Endothelial cell of umbilical vein (primary cell): Measurements from ENCODE around the gene ASPSCR1. TPM values are rescaled to one million over a fixed set of nuclear protein-coding genes. Genes with fewer than 3 reads are reported as not detected.
A peak's percentile ranks its signal among the peaks of the same experiment; 100 is the strongest.

ENCODE experiments used
- BruUV-seq: library from RNA; stranded (reverse); fragments of 400-500 nt; replicated peaks from 2 replicates; lab custom pipeline; 2021; lab: Mats Ljungman, UMichigan
- CTCF ChIA-PET: fragments of 300-600, 350-600 bp; sonication (Branson Sonifier 250); formaldehyde crosslinking; loops from one replicate; lab custom pipeline; 2021; ENCODE audit warnings: antibody characterized with exemption, inconsistent platforms; lab: Charles Lee
- POLR2A ChIA-PET: fragments of 300-600, 350-600 bp; sonication (Branson Sonifier 250); formaldehyde crosslinking; loops from one replicate; lab custom pipeline; 2021; ENCODE audit warnings: antibody characterized with exemption, inconsistent platforms; lab: Charles Lee
- DNase-seq: peaks from one replicate; pipeline ENCODE4 v3.0.0-alpha.2; 2011; ENCODE audit warnings: low read depth, low spot score
- FAIRE-seq: peaks from 2 replicates; lab custom pipeline; 2011; peaks lifted over from hg19 to GRCh38; lab: Jason Lieb, UNC
- H2AFZ ChIP-seq: 2 replicates; pipeline ENCODE4 v1.6.0; 2012; ENCODE audit warnings: low read depth, low read length, control low read depth, inconsistent platforms
- H3K27ac ChIP-seq: 2 replicates; pipeline ENCODE4 v1.5.1; 2011; ENCODE audit warnings: low read depth, mild to moderate bottlenecking, control low read depth, low read length, moderate library complexity; ENCODE audit not compliant: insufficient read depth
- H3K27me3 ChIP-seq, 2 experiments: 2 replicates each; pipeline versions ENCODE4 v1.6.0 to v1.6.1; 2011; ENCODE audit warnings: low read length in 2 of 2, mixed read lengths in 1 of 2; ENCODE audit not compliant: control insufficient read depth in 2 of 2, insufficient read depth in 2 of 2
- H3K36me3 ChIP-seq, 2 experiments: 2 replicates in 1 of 2; 3 replicates in 1 of 2; pipeline ENCODE4 v1.5.1; 2011; ENCODE audit warnings: low read length in 2 of 2, mild to moderate bottlenecking in 1 of 2, moderate library complexity in 1 of 2; ENCODE audit not compliant: control insufficient read depth in 2 of 2, insufficient read depth in 2 of 2; ENCODE audit errors: extremely low read depth in 1 of 2
- H3K4me1 ChIP-seq: 3 replicates; pipeline ENCODE4 v1.5.1; 2011; ENCODE audit warnings: mild to moderate bottlenecking, low read length; ENCODE audit not compliant: control insufficient read depth, insufficient read depth; ENCODE audit errors: extremely low read depth
- H3K4me2 ChIP-seq: 2 replicates; pipeline ENCODE4 v1.6.1; 2011; ENCODE audit warnings: low read length, control low read depth, mixed read lengths; ENCODE audit not compliant: insufficient read depth
- H3K4me3 ChIP-seq, 3 experiments: fragments of 200-600 bp in 1 of 3; sonication (generic), shearing (Covaris generic) in 1 of 3; replicated peaks in 1 of 3; 2 replicates each; pipeline ENCODE4 v1.5.1; 2011 to 2016; ENCODE audit warnings: control low read depth in 3 of 3, low read length in 3 of 3, mild to moderate bottlenecking in 2 of 3, inconsistent platforms in 1 of 3, low read depth in 1 of 3, moderate library complexity in 1 of 3; ENCODE audit not compliant: insufficient read depth in 1 of 3
- H3K79me2 ChIP-seq: 2 replicates; pipeline ENCODE4 v1.6.0; 2012; ENCODE audit warnings: low read length, inconsistent platforms; ENCODE audit not compliant: control insufficient read depth, insufficient read depth
- H3K9ac ChIP-seq: replicated peaks from 2 replicates; pipeline ENCODE3; 2011; ENCODE audit warnings: low read length, control low read depth; ENCODE audit not compliant: insufficient read depth; ENCODE audit errors: extremely low read depth
- H3K9me1 ChIP-seq: replicated peaks from 3 replicates; pipeline ENCODE4 v1.6.0; 2011; ENCODE audit warnings: mild to moderate bottlenecking, low read length; ENCODE audit not compliant: control insufficient read depth, insufficient read depth; ENCODE audit errors: extremely low read depth
- H3K9me3 ChIP-seq: replicated peaks from 2 replicates; pipeline ENCODE4 v1.5.1; 2012; ENCODE audit warnings: low read length, inconsistent platforms; ENCODE audit not compliant: control insufficient read depth, insufficient read depth
- H4K20me1 ChIP-seq: replicated peaks from 2 replicates; pipeline ENCODE3; 2011; ENCODE audit warnings: mild to moderate bottlenecking, low read length; ENCODE audit not compliant: control insufficient read depth, insufficient read depth; ENCODE audit errors: extremely low read depth
- CTCF ChIP-seq, 2 donors: IDR thresholded peaks; 1 replicate in 1 of 2; 2 replicates in 1 of 2; pipeline ENCODE4 v1.5.1; 2011; ENCODE audit warnings: low read length in 2 of 2, mild to moderate bottlenecking in 2 of 2, moderate library complexity in 2 of 2, control low read depth in 1 of 2, inconsistent platforms in 1 of 2, low read depth in 1 of 2; ENCODE audit not compliant: insufficient read depth in 1 of 2; ENCODE audit errors: extremely low read depth in 1 of 2
- EZH2 ChIP-seq: IDR thresholded peaks from 2 replicates; pipeline ENCODE4 v1.6.1; 2012; ENCODE audit warnings: borderline replicate concordance, low read depth, mild to moderate bottlenecking, moderate library complexity, low read length, inconsistent platforms; ENCODE audit not compliant: severe bottlenecking
- FOS ChIP-seq: IDR thresholded peaks from 2 replicates; pipeline ENCODE4 v1.6.1; 2011; ENCODE audit warnings: mild to moderate bottlenecking, low read length, moderate library complexity, borderline replicate concordance; ENCODE audit not compliant: insufficient read depth
- GATA2 ChIP-seq: IDR thresholded peaks from 2 replicates; pipeline ENCODE4 v1.7.0; 2011; ENCODE audit warnings: low read depth, mild to moderate bottlenecking, moderate library complexity, mixed read lengths, low read length; ENCODE audit not compliant: insufficient read length, insufficient read depth
- JUN ChIP-seq: IDR thresholded peaks from 2 replicates; pipeline ENCODE4 v1.6.1; 2011; ENCODE audit warnings: borderline replicate concordance, low read depth; ENCODE audit not compliant: insufficient read length, insufficient read depth
- MAX ChIP-seq: IDR thresholded peaks from 2 replicates; pipeline ENCODE4 v1.6.1; 2011; ENCODE audit not compliant: insufficient read depth, insufficient read length
- MYC ChIP-seq: IDR thresholded peaks from one replicate; pipeline ENCODE4 v1.6.1; 2011; ENCODE audit warnings: mild to moderate bottlenecking, low read depth, low read length
- POLR2A ChIP-seq: IDR thresholded peaks from 2 replicates; pipeline ENCODE4 v1.6.1; 2012; ENCODE audit warnings: low read depth, mild to moderate bottlenecking, control low read depth, low read length
- POLR2AphosphoS5 ChIP-seq: IDR thresholded peaks from 2 replicates; pipeline ENCODE4 v1.6.1; 2012; ENCODE audit warnings: low read depth, mild to moderate bottlenecking, control low read depth, low read length, moderate library complexity; ENCODE audit not compliant: insufficient read depth
- dilution Hi-C: fragments of 300-500 bp; cut with MboI; formaldehyde crosslinking; loops from one replicate; pipeline ENCODE4 v1.15.0; 2019; ENCODE audit warnings: low sequenced_read_pairs; ENCODE audit not compliant: extremely low pct_ligation_motif_present
- intact Hi-C: fragments of 100-400 bp; cut with micrococcal nuclease; formaldehyde crosslinking; loops from one replicate; pipeline ENCODE4 v1.10.0; 2022
- polyA plus RNA-seq, 4 experiments: library from polyadenylated mRNA; depleted of rRNA in 3 of 4; stranded (reverse) in 3 of 4; unstranded in 1 of 4; fragments of >200 nt; gene quantifications; 2 replicates each; pipeline versions ENCODE4 v1.2.1 to v1.2.3, GENCODE V29; 2011 to 2012; ENCODE audit warnings: missing spikeins in 1 of 4
- total RNA-seq: library from RNA; stranded (reverse); gene quantifications from 2 replicates; pipeline ENCODE4 v1.2.3, GENCODE V29; 2021

ASPSCR1 gene
- total and polyA plus RNA-seq, 2 donors (not counting 3 experiments of a cell fraction or from before 2014, with no cell fraction given) = 24.8 to 36.5 TPM

GRCh38 chr17:81927653-81928543 is 49.5 kb upstream of the ASPSCR1 start, which contains the start of gene MAFG:
TSS of gene MAFG (minus strand) at chr17:81927735. CDS start at chr17:81923185, 4,550 bp downstream.
- peak within 1 kb of the TSS; percentile 94 for H3K9ac ChIP-seq
- BruUV-seq = no TSS peak
- peaks cover 41% of the 10 kb centered on the region for H3K79me2 ChIP-seq
- H3K9me1 ChIP-seq = no peaks in the 10 kb centered on the region
- ChIA-PET CTCF (interaction anchor here (0.6 to 3.0 kb wide), 12 partner anchors 9 to 308 kb away, joined by 3 to 24 read pairs (median 4); partner anchors contain the start of genes NOTUM, PCYT2 and PYCR1), POLR2A (no interaction called here)
- no peaks in the 10 kb centered on the region for H3K9me3 ChIP-seq
- intact Hi-C loops (loop anchor here (1.0 to 5.0 kb wide), 5 partner anchors 9 to 95 kb away; partner anchors contain the start of genes CENPX, LRRC45, P4HB and PCYT2), dilution Hi-C loops (no loop called here)
- peak within 1 kb of the TSS; percentile 79 for H3K4me2 ChIP-seq
- peak within 1 kb of the TSS; percentile 17 to 64 (median 49) for H3K4me3 ChIP-seq
- DNase-seq (peak; percentile 97), FAIRE-seq (peak; percentile 90)
- no peaks in the 10 kb centered on the region for H3K27me3 ChIP-seq
- no peaks in the 10 kb centered on the region for H4K20me1 ChIP-seq
- H3K4me1 ChIP-seq = peaks cover 17% of the 10 kb centered on the region
- H3K27ac ChIP-seq = peak within 1 kb of the TSS; percentile 77
- peak within 1 kb of the TSS; percentile 66 for H2AFZ ChIP-seq
- TF ChIP-seq GATA2 (no peak), FOS (no peak), MYC (no peak), JUN (no peak), EZH2 (no peak), CTCF (IDR thresholded peaks at IDR 0.05; ENCODE audit: extremely low read depth in 1 of 2, insufficient read depth in 1 of 2, low read depth in 1 of 2, low read length in 2 of 2) (peak; percentile 29 to 47), MAX (peak; percentile 88), POLR2A (peak; percentile 57), POLR2AphosphoS5 (peak; percentile 72)
- H3K36me3 ChIP-seq = no peaks in the 10 kb centered on the region
